HEK293T (cell line): ENCODE measurements around the gene USP31.

Source experiments
- FOXA1 ChIP-seq: fragments of 450-650 bp; IDR thresholded peaks from 2 replicates; pipeline ENCODE4 v1.6.1; 2016; ENCODE audit warnings: mild to moderate bottlenecking
- SP1 ChIP-seq: fragments of 450-650 bp; IDR thresholded peaks from 2 replicates; pipeline ENCODE4 v1.6.1; 2017

- TF ChIP-seq SP1 (no peak), FOXA1 (no peak)
Measured at GRCh38 chr16:23080329-23080728, 68.9 kb downstream of the USP31 start.
